G401.6 (cell line): ENCODE results near the gene MPPED1.

Experiments used
- FAIRE-seq: peaks from 2 replicates; lab custom pipeline; 2012; peaks lifted over from hg19 to GRCh38; lab: Jason Lieb, UNC

Gene MPPED1

DNA sequence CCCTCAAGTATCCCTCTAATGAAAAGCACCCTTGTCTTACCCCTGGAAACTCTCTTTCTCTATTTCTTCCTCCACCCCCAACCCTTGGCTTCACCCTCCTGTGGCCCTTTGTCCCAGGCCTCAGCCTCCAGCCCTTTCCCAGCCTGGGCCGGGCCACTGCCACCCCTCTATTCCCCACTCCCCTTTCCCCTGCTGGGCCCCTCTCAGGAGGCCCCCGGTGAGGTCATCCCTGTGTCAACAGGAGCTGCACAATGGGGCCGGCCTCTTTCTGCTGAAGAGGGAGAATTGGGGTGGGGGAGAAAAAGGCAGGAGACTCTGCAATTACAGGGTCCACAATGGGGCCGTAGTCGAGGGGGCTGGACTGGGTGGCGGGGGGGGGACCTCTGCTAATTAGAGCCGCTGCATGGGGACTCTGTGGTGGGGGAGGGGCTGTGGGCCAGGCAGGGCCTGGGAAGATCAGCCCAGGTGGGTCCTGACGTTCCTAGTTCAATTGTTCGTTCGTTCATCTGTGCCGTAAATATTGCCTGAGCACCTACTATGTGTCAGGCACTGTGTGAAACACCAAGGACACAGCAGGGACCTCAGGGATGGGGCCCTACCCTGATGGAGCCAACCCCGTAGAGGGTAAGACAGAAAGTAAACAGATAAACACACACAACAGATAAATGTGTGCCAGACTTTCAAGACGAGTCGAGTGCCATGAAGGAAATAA lies 18.5 kb upstream of the MPPED1 start:
- no peak for FAIRE-seq

DNA sequence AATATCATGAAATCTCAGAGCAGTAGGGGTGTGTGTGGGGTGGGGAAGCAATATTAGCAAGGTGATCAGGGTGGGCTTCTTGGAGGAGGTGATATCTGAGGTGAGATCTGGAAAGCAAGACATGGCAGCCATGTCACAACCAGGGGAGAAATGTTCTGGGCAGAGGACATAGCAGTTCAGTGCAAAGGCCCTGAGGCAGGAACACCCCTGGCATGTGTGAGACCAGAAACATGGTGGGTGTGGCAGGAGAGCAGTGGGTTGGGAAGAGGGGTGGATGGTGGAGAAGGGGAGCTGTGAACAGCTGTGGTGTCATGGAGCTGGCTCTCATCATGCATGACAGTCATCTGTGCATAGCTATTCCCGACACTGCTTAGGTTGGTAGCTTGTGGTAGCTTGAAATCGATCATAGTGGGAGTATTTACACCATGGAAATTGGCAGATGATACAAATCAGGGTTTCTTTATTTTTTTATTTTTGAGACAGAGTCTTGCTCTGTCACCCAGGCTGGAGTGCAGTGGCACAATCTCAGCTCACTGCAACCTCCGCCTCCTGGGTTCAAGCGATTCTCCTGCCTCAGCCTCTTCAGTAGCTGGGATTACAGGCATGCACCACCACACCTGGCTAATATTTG lies 17.9 kb upstream of the MPPED1 start:
- FAIRE-seq = no peak

DNA sequence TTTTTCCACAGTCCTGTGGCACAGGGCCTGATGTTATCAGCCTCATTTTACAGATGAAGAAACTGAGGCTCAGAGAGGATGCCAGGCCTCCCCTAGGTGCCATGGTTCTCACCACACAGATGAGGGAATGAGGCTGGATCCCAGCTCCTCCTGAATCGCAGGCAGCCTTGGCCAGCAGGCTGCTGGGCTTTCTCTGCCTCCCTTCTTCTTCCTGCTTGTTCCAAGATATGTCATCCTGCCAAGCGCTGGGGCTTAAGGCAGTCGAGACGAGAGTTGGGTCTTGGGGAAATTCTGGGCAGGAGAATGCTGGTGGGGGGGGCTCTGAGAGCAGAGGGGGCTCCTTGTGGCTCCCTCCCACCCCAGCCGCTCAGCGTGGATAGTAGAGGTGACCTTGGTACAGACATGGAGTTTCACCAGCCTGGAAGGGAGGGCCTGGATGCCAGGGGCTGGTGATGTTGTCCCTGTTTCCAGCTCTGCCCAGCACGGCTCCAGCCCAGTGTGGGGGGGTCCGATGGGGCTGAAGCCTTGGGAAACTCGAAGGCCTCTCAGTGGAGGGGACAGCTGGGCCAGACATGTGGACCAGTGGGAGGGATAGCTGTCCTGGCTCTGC lies 16.6 kb upstream of the MPPED1 start:
- FAIRE-seq = no peak

DNA sequence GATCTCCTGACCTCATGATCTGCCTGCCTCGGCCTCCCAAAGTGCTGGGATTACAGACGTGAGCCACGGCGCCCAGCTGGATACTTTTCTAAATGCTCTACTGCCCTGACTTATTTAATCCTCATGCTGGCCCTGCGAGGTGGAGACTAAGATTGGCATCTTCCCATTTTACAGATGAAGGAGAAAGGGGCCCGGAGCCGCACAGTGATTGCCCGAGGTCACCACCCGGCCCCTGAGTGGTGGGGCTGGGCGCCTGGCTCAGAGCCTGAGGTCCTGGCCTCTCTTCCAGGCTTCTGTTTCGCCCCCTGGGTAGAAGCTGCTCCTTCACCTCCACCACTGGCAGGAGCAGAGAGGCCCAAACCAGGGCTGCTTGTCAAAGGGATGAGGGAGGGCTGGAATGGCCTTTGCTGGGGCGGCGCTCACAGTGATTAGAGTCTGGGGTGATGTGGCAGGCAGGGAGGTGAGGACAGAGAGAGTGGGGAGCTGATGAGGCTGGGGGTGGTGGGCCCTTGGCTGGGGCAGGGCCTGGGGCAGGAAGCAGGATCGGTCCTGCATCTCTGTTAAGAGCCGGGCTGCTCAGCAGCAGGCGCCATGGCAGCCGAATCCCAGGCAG lies 15.4 kb upstream of the MPPED1 start:
- no peak for FAIRE-seq

DNA sequence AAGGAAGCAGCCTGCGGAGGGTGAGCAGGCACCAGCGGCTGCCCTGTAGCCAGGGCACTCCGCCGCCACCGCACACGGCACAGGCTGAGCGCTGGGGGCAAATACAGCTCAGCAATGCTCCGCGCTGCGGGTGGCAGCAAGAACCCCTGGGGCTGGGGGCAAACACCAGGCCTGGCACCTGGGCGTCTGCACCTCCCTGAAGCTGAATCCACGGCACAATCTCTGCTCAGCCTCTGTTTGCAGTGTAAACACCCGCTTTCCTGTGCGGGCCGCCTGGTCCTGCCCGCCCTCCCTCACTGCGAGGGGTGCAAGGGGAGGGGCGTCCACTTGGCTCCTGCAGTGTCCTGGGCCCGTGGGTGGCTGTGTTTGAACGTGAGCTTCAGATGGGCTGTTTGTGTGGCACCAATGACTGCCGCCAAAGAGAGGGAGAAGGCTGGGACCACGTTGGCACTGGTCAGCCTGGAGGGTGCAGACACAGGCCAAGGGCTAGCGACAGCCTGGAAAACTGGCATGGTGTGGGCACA lies 14.8 kb upstream of the MPPED1 start:
- FAIRE-seq = no peak

DNA sequence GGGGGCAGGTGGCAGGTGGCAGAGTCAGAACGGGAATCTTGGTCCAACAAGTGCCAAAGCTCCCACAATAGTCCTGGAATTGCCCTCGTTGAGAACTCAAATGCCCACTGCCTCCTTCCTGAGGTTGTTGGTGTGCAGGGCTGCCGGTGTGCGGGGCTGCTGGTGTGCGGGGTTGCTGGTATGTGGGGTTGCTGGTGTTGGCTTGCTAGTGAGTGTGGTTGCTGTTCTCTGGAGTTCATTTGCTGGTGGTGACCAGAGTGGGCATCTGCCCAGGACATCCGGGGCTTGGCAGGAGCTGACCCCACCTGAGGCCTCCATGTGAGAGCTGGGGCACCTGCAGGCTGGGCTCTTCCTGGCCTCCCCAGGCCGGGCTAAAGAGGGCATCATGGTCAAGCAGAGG lies 14.0 kb upstream of the MPPED1 start:
- no peak for FAIRE-seq

DNA sequence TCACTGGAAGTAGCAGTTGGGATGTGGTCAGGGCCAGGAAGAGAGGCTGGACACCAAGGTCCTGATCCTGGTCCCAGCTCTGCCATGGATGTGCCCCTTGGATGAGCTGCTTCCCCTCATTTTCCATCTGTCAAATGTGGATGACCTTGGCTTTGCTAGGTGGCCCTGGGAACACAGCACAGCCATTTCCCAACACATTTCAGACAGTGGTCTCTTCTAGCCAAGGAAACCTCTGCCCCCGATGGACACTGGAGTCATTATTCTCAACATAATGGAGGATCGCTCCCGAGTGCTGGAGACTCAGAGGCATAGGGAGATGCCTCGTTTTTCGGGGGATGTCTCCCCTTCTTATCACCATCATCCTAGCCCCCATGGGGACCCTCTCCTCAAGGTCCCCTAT lies 13.6 kb upstream of the MPPED1 start:
- FAIRE-seq = no peak

DNA sequence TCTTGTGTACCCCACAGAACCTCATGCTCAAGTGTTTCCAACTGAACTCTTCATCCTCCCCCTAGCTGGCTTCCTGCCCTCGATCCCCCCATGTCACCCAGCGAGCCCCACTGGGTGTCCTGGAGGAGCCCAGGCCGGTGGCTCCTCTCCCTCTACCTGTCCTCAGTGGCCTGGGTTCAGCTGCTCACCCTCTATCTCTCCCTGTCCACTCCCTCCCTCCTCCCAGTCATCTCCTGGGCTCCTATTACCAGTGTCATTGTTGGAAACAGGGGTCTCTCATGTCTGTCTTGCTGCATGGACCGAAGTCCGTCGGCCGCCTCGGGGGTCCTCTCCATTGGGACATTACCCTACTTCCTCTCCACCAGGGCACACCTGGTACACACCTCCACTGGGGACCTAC lies 12.9 kb upstream of the MPPED1 start:
- FAIRE-seq = no peak

DNA sequence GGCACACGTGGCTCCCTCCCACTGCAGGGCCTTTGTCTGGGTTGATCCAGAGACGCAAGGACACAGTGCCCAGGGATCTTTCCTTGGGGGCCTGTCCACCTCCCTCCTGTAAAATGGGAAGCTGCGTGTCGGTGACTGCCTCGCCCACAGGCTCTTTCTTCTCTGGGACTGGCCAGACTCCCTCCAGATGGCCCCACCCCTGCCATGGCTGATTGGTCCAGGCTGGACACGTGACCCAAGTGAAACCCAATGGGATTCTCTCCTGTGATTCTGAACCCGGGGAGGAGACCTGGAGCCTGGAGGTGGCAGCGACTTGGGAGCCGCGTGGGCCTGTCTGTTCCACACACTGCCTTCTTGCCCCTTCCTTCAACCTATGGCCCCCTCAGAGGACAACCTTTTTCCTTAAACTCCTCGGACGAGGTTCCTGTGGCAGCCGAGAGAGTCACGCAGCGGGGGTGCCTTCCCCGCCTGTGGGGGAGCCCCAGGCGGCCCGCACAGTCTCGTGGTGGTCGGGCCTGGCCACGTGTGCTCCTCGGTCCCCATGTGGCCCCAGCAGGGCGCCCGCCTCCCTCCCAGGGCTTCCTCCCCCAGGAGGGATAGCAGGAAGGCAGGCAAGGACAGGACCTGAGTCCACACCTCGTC lies 12.4 kb upstream of the MPPED1 start:
- no peak for FAIRE-seq

DNA sequence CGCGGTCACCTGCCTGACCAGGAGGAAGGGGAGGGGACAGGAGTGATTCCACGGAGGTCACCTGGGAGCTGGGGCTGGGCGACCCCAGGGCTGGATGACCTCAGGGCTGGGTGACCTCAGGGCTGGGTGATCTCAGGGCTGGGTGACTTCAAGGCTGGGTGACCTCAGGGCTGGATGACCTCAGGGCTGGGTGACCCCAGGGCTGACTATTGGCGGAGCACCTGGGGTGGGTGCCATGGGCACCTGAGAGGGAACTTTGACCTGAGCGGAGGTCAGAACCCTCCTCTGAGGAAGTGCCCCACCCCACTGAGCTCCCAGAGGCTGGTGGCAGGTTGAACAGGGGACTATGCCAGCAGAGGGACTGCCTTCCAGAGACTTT lies 11.8 kb upstream of the MPPED1 start:
- no peak for FAIRE-seq

DNA sequence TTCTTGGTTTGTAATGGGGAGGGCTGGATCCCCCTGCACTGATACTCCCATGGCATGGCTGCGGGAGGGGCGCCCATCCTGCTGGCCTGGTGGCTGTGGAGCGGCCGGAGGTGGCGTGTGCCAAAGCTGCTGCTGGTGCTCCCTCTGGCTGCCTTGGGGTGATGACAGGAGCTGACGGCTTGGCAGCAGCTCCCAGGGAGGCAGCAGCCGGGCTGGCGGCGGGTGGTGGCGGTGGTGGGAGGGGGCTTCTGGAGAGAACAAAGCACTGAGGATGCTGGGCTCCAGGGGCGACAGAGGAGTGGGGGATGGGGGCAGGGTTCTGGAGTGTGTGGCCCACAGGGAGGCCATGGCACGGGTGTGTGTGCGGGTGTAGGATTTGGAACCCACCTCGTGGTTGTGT lies 11.4 kb upstream of the MPPED1 start:
- no peak for FAIRE-seq

DNA sequence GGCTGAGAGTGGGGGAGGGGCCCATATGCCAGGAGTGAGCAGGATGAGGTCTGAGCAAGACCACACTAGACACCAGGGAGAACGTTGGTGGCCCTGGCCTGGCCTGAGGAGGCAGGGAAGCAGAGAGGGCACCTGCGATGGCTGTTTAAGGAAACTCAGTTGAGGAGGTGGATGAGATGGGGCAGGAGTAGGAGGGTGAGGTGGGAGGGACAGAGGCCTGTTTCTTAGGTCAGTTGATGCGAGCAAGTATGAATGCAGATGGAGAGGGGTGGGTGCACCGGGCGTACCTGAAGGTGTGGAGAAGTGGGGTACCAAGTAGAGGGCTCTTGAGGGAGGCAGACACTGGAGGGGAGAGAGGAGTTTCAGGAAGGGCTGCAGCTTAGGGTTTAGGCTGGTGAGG lies 10.6 kb upstream of the MPPED1 start:
- FAIRE-seq = no peak

DNA sequence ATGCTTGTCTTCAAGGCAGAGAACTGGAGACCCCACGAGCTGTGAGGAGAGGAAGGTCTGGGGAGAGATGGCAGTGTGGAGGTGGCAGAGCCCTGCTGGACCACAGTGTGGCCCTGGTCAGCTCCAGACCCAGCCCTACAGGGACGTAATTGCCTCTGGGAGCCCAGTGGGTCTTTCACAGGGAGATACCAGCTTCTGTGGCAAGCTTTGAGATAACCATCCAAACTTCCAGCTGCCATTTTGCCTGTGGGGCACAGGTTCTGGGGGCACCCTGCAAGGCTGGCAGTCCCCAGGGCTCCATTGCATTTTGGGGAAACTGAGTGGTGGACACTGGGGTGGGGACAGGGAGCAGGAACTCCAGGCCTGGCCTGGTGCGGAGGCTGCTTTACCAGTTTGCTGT lies 10.2 kb upstream of the MPPED1 start:
- FAIRE-seq = no peak

DNA sequence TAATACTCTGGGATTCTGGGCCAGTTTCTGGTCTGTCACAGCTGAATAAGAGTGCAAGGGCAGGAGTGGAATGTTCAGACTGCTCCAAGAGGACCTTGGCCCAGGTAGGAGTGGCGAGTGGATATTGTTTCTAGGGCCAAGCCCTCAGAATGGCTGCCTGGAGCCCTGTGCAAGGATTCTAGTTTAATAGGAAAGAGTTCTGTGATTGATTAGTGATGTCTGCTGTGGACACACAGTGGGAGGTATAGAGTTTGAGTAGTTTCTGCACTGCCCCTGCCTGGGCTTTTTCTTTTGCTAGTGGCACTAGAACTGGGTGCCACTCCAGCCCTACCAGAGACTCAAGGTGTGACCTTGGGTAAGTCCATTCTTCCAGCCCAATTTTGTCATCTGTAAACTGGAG lies 9.7 kb upstream of the MPPED1 start:
- FAIRE-seq = no peak

DNA sequence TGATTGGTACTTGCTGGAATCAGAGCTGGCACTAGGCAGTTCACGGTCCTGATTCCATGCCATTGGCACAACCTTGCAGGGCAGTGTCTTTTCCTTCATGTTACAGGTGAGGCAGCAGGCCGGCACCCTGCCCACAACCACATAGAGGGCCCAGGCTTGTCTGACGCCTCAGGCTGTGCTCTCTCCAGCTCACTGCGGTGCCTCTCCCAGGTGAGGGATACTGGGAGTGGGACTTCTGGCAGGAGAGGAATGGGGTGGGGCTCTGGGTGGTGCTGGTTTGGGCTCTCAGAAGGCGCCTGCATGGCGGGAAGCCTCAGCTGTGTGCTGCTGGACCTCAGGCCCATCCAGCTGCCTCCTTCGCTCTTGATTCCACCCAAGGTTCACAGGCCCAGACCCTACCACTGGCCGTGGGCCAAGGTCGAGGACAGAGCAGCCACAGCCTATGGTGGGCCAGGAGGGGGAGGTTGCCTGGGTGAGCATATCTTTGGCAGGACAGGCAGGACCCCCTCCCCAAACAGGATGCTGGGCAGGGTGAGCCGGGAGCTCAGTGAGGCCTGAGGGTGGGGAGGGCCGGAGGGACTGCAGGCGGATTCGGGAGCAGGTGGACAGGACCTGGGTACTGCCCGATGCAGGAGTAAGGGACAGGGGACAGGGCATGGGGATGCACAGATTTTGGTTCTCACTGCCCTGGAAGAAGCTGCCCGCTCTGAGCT lies 7.0 kb upstream of the MPPED1 start:
- FAIRE-seq = no peak

DNA sequence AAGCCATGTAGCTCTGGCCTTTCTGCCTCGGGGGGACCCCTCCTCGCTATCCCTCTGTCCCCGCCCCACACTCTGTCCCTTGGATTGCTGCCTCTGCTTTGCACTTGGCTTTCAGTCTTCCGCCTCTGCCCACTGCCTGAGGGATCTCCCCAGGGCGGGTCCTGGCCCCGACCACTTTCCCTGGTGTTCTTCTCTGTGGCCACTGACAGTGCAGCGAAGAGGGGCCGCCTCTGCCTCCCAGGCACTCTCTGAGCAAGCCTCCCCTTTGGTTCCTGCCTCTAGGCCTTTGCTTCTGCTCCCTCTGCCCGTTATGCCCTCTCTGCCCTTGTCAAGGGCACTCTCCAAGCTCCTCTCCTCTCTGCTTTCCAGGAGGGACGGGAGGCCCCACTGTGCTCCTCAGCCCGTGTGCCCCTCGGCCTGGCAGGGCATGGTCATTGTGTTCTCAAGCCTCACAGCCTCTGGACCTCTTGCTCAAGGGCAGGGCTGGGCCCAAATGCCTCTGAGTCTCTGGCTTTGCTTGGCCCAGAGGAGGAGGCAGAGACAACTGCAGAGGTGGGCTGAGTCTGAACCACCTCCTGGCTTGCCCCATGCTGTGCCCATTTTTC lies 5.5 kb upstream of the MPPED1 start:
- no peak for FAIRE-seq

DNA sequence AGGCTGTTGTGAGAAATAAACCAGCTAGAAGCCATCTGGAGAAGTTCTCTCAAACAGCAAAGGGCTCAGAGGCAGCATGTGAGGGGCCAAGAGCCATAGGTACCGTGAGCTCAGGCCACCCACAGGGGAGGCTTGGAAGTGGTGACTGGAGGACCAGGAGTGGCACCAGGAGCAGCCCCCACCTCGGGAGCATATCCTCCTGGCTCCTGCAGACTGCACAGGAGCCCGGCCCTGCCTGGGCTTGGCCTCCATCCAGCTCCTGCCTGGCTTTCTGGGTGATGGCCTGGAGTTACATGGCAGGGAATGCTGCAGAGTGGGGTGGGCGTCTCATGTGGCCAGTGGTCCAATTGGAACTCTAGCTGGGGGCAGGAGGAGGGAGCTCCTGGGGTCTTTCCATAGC lies 4.2 kb upstream of the MPPED1 start:
- no peak for FAIRE-seq

DNA sequence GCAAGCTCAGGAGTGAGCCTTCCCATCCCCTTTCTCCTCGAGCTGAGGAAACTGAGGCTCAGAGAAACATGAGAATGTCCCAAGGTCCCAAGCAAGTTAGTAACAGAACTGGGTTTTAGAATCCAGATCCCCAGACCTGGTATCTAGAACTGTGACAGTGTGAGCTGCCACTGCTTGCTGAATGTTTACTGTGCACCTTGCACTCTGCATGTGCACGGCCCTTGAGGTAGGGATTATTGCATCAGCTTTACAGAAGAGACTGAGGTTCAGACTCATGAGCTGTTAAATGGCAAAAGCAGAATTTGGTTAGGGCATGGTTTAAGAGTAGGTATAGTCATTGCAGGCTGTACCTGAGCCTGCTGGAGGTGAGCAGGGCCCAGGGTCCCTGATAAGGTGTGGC lies 3.8 kb upstream of the MPPED1 start:
- FAIRE-seq = no peak

DNA sequence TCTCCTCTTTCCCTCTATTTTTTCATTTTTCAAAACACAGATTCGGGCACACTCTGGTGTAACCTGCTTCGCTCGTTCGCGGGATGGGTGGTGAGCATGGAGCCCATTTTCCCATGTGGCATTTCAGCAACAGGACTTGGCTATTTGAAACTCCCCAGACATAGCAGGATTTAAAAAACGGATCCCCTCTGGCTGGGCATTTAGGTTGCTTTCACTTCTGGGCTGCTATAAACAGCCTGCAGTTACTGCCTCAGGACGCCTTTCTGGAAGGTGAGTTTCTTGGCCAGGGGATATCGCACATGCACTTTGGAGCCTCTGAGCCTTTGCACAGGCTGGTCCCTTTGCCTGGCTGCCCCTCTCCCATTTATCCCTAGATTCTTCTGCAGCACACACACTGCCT lies 2.8 kb upstream of the MPPED1 start:
- FAIRE-seq = no peak

DNA sequence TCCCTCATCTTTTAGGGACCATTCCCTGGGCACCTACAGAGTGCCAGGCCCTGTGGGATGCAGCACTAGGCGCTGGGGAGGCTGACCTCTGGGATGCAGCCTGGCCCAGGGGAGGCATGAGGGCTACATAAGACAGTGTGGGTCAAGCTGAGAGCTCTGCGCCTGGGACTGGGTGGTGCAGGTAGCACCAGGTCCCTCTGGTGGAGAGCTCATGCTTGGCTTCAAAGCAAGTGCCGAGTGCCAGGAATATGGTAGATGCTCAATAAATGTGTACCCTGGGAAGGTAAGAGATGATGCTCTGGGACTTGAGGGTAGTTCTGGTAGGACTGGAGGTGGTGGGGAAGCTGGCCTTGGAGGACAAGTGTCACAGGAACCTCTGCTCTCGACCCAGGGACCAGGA lies 2.0 kb upstream of the MPPED1 start:
- no peak for FAIRE-seq

DNA sequence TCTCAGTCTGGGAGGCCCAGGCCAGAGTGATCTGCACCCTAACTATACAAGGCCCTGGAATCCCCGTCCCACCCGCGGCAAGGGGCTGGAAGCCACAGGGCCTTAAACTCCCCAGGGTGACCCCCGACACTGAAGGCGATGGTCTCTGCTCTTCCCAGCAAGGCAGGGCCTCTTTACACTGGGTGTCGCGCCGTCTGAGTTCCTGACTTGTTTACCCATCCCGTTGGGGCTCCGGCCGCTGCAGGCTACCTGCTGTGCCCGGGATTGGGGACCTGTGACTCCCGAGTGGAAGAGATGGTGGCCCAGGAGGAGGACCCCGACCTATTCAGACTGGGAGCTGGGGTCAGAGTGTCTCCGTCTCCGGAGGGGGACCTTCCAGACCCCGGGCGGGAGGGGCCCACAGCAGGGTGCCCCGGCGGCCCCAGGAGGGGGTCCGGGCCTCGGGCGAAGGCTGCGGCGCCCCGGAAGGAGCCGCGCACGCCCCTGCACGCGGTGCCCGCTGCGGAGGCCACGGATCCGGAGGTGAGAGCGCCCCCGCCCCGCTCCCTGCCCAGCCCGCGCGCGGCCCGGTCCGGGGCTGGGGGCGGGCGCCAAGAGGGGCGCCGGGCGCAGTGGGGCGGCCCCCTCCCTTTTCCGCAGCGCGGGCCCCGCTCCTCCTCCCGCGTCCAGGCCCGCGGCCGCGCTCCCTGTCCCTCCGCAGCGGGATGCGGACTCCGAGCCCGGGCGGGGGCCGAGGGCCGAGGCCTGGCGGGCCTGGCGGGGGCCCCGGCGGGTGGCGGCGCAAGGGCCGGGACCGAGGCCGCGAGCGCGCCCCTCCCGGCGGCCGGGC lies 560 bp upstream of the MPPED1 start:
- no peak for FAIRE-seq
